Esophagus muscularis mucosa (tissue), 3 donors: Measurements from ENCODE around the gene HELZ2.

Experiments
- EP300 ChIP-seq: sonication (generic); formaldehyde crosslinking; IDR thresholded peaks from one replicate; pipeline ENCODE4 v1.6.1; 2017; ENCODE audit warnings: antibody characterized with exemption
- TF ChIP-seq, protein P1 (sequence below), 3 experiments: fragments of 200-600 bp in 2 of 3; fragments of 450-650 bp in 1 of 3; sonication (generic) in 2 of 3; IDR thresholded peaks; one replicate each; pipeline ENCODE4 v1.5.1; 2017 to 2019; ENCODE audit warnings: antibody characterized with exemption in 3 of 3, mild to moderate bottlenecking in 2 of 3, moderate library complexity in 1 of 3

DNA sequence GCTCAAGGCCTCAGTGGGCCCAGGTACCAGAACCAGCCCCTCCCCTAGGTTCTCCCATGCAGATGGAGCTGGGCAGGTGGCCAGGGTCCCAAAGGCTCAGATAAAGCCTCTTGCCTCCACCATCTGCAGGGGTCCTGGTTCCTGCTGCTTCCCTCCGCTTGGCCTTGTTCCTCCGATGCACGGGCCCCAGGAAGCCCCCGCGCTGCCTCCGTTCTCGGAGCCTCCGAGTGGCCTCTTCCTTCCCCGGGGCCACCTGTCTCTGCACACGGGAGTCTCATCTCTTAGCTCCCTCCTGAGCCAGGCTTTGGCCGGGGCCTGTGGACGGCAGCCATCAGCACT is 35.0 kb downstream of the HELZ2 start:
- TF ChIP-seq, protein P1, sequence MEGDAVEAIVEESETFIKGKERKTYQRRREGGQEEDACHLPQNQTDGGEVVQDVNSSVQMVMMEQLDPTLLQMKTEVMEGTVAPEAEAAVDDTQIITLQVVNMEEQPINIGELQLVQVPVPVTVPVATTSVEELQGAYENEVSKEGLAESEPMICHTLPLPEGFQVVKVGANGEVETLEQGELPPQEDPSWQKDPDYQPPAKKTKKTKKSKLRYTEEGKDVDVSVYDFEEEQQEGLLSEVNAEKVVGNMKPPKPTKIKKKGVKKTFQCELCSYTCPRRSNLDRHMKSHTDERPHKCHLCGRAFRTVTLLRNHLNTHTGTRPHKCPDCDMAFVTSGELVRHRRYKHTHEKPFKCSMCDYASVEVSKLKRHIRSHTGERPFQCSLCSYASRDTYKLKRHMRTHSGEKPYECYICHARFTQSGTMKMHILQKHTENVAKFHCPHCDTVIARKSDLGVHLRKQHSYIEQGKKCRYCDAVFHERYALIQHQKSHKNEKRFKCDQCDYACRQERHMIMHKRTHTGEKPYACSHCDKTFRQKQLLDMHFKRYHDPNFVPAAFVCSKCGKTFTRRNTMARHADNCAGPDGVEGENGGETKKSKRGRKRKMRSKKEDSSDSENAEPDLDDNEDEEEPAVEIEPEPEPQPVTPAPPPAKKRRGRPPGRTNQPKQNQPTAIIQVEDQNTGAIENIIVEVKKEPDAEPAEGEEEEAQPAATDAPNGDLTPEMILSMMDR (IDR thresholded peaks at IDR 0.05) = no peak
- TF ChIP-seq EP300 = no peak
